Measurements from ENCODE around the gene RARS2. TPM values are rescaled to one million over a fixed set of nuclear protein-coding genes. Genes with fewer than 3 reads are reported as not detected.

Gene RARS2
- total and polyA plus RNA-seq, 2 of the 8 experiments (the other 6 are each of a cell fraction or from before 2014, with no cell fraction given): 10.2 to 40.5 TPM

- Histone ChIP-seq H4K20me1 (replicated peaks in 1 of 2; ENCODE audit: control insufficient read depth in 1 of 2, insufficient read depth in 2 of 2, low read length in 2 of 2) (peaks cover 0 to 1% of the 10 kb centered on the region in 2 experiments), H2BK120ac (replicated peaks; ENCODE audit: low read depth, low read length) (no peak overlapping the region), H3K79me1 (ENCODE audit: low read depth, low read length) (no peaks in the 10 kb centered on the region), H2AK5ac (ENCODE audit: low read depth, low read length) (no peak overlapping the region), H3K27me3 (replicated peaks in 1 of 4; ENCODE audit: control insufficient read depth in 3 of 4, extremely low read depth in 1 of 4, insufficient read depth in 3 of 4, low read length in 3 of 4) (no peaks in the 10 kb centered on the region), H3K14ac (ENCODE audit: insufficient read length) (no peak overlapping the region), H3K23me2 (ENCODE audit: low read depth, low read length) (no peaks in the 10 kb centered on the region), H3K79me2 (ENCODE audit: control insufficient read depth in 1 of 2, insufficient read depth in 2 of 2, low read length in 2 of 2) (0 out of 4 replicates have a peak, but pooled peaks cover 0 to 3% of the 10 kb centered on the region in 2 experiments), H2AFZ (ENCODE audit: low read length) (no peak overlapping the region), H3K18ac (ENCODE audit: extremely low read depth, low read length) (no peak overlapping the region), H2BK5ac (ENCODE audit: low read depth, low read length) (no peak overlapping the region), H3K36me3 (ENCODE audit: control insufficient read depth in 2 of 4, insufficient read depth in 4 of 4, low read length in 3 of 4) (peaks cover 16 to 69% (median 25%) of the 10 kb centered on the region in 4 experiments), H2BK20ac (ENCODE audit: low read length) (no peak overlapping the region), H3K9ac (replicated peaks in 1 of 4; ENCODE audit: extremely low read depth in 1 of 4, low read depth in 3 of 4, low read length in 3 of 4) (no peak overlapping the region), H4K5ac (ENCODE audit: insufficient read length, low read depth, low read length) (no peak overlapping the region), H3K4me3 (ENCODE audit: extremely low read depth in 1 of 4, insufficient read depth in 2 of 4, low read depth in 3 of 4, low read length in 4 of 4) (no peak overlapping the region), H3K4ac (replicated peaks; ENCODE audit: insufficient read length, low read depth, low read length) (no peak overlapping the region), H4K8ac (ENCODE audit: extremely low read depth, insufficient read depth, low read length) (no peak overlapping the region), H3K4me2 (ENCODE audit: insufficient read depth in 1 of 2, low read depth in 2 of 2, low read length in 2 of 2) (no peak overlapping the region), H3K27ac (ENCODE audit: low read depth, low read length) (no peak overlapping the region), H3K56ac (replicated peaks; ENCODE audit: insufficient read length, low read depth, low read length) (no peak overlapping the region), H2BK12ac (ENCODE audit: low read depth, low read length) (no peak overlapping the region), H3K4me1 (replicated peaks in 1 of 4; ENCODE audit: control insufficient read depth in 3 of 4, insufficient read depth in 4 of 4, low read length in 3 of 4) (peaks cover 0 to 3% (median 0%) of the 10 kb centered on the region in 4 experiments; a peak in 1 of 7 replicates), H3K23ac (ENCODE audit: insufficient read length) (no peak overlapping the region), H4K91ac (replicated peaks; ENCODE audit: insufficient read length, low read length) (no peak overlapping the region), H2BK15ac (ENCODE audit: low read length) (no peak overlapping the region), H3K9me3 (ENCODE audit: insufficient read depth in 2 of 2, low read depth in 1 of 2, low read length in 1 of 2) (no peaks in the 10 kb centered on the region)
- FAIRE-seq: no peak
- POLR2A ChIA-PET (ENCODE audit: partially characterized antibody): interaction anchor here (1.1 kb wide), 1 partner anchor 11 kb away, joined by 3 read pairs; no protein-coding TSS in a partner anchor
- no peak for DNase-seq (ENCODE audit: low read depth in 1 of 2, low spot score in 2 of 2)
- CTCF ChIA-PET (ENCODE audit: partially characterized antibody): no interaction called here
- TF ChIP-seq, protein P1, sequence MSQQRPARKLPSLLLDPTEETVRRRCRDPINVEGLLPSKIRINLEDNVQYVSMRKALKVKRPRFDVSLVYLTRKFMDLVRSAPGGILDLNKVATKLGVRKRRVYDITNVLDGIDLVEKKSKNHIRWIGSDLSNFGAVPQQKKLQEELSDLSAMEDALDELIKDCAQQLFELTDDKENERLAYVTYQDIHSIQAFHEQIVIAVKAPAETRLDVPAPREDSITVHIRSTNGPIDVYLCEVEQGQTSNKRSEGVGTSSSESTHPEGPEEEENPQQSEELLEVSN (IDR thresholded peaks at IDR 0.05): no peak
- no peak for TF ChIP-seq SIRT6 (IDR thresholded peaks at IDR 0.05; ENCODE audit: low read length)
- TF ChIP-seq ZNF274 (IDR thresholded peaks at IDR 0.05; ENCODE audit: borderline replicate concordance, extremely low read depth, low read length): no peak
- TF ChIP-seq TEAD4 (IDR thresholded peaks at IDR 0.05; ENCODE audit: low read depth, low read length): no peak
- no peak for TF ChIP-seq SP4 (IDR thresholded peaks at IDR 0.05; ENCODE audit: low read length)
- TF ChIP-seq MAFK (IDR thresholded peaks at IDR 0.05; ENCODE audit: low read depth, low read length): no peak
- TF ChIP-seq ASH2L (IDR thresholded peaks at IDR 0.05; ENCODE audit: low read length): no peak
- no peak for TF ChIP-seq POLR2A (IDR thresholded peaks at IDR 0.05; ENCODE audit: control extremely low read depth in 1 of 2, low read depth in 2 of 2, low read length in 2 of 2)
- no peak for TF ChIP-seq TAF7 (optimal IDR thresholded peaks at IDR 0.05; ENCODE audit: borderline replicate concordance, low read depth, low read length)
- TF ChIP-seq BCL11A (IDR thresholded peaks at IDR 0.05; ENCODE audit: low read depth in 2 of 2, low read length in 2 of 2): no peak
- TF ChIP-seq CBX5 (IDR thresholded peaks at IDR 0.05; ENCODE audit: low read depth, low read length): no peak
- no peak for TF ChIP-seq KDM5A (IDR thresholded peaks at IDR 0.05; ENCODE audit: low read length)
- no peak for TF ChIP-seq RFX5 (IDR thresholded peaks at IDR 0.05; ENCODE audit: borderline replicate concordance, low read depth, low read length)
- no peak for TF ChIP-seq FOSL1 (IDR thresholded peaks at IDR 0.05; ENCODE audit: insufficient read depth, low read depth, low read length)
- TF ChIP-seq KDM1A (IDR thresholded peaks at IDR 0.05; ENCODE audit: borderline replicate concordance, low read length): no peak
- no peak for TF ChIP-seq BRCA1 (IDR thresholded peaks at IDR 0.05; ENCODE audit: low read depth, low read length)
- TF ChIP-seq GTF2F1 (IDR thresholded peaks at IDR 0.05; ENCODE audit: borderline replicate concordance, low read depth, low read length): no peak
Observed at GRCh38 chr6:87558446-87558845, 31.3 kb downstream of the RARS2 start.

Measured in H1 (cell line).